Loucy (cell line): ENCODE results near the gene CDK11B.
"Not testable (repeated sequence)": the region's sequence is repeated elsewhere in the genome, so short reads cannot be mapped to it uniquely, and the experiment has no call there.

Experiments
- H2AFZ ChIP-seq: fragments of 200-600 bp; sonication (generic); 2 replicates; pipeline ENCODE4 v1.6.0; 2016; ENCODE audit warnings: antibody characterized with exemption, mild to moderate bottlenecking, low read length, moderate library complexity
- H3F3A ChIP-seq: fragments of 200-600 bp; 2 replicates; pipeline ENCODE4 v1.6.0; 2016; ENCODE audit warnings: antibody characterized with exemption, low read depth, mild to moderate bottlenecking
- H3K27me3 ChIP-seq: fragments of 200-600 bp; sonication (generic); 2 replicates; pipeline ENCODE4 v1.6.1; 2014; ENCODE audit warnings: low read length, mild to moderate bottlenecking; ENCODE audit not compliant: insufficient read depth, poor library complexity, severe bottlenecking
- H3K36me3 ChIP-seq: fragments of 200-600 bp; sonication (generic); 2 replicates; pipeline ENCODE4 v1.6.1; 2016; ENCODE audit warnings: low read length; ENCODE audit not compliant: insufficient read depth
- H3K4me1 ChIP-seq: fragments of 200-600 bp; sonication (generic); 2 replicates; pipeline ENCODE4 v1.5.1; 2014; ENCODE audit warnings: low read length, mild to moderate bottlenecking; ENCODE audit not compliant: insufficient read depth, poor library complexity, severe bottlenecking
- H3K4me2 ChIP-seq: fragments of 200-600 bp; sonication (generic); 2 replicates; pipeline ENCODE4 v1.6.0; 2014; ENCODE audit warnings: antibody characterized with exemption, low read length, low read depth, mild to moderate bottlenecking; ENCODE audit not compliant: poor library complexity, severe bottlenecking
- H3K4me3 ChIP-seq: fragments of 200-600 bp; sonication (generic); 2 replicates; pipeline ENCODE4 v1.5.1; 2014; ENCODE audit warnings: low read length, mild to moderate bottlenecking, mixed read lengths; ENCODE audit not compliant: poor library complexity, severe bottlenecking
- H3K79me2 ChIP-seq: fragments of 200-600 bp; sonication (generic); 2 replicates; pipeline ENCODE4 v1.6.1; 2014; ENCODE audit warnings: low read length; ENCODE audit not compliant: insufficient read depth
- H3K9ac ChIP-seq: fragments of 200-600 bp; sonication (generic); 2 replicates; pipeline ENCODE4 v1.6.0; 2014; ENCODE audit warnings: mild to moderate bottlenecking, low read depth, low read length, moderate library complexity; ENCODE audit not compliant: poor library complexity, severe bottlenecking
- H3K9me2 ChIP-seq: fragments of 200-600 bp; sonication (generic); replicated peaks from 2 replicates; pipeline ENCODE4 v1.6.1; 2016; ENCODE audit warnings: low read depth, low read length, mixed read lengths
- H3K9me3 ChIP-seq: fragments of 200-600 bp; sonication (generic); 2 replicates; pipeline ENCODE4 v1.6.1; 2014; ENCODE audit warnings: mild to moderate bottlenecking, antibody characterized with exemption, low read length, low read depth; ENCODE audit not compliant: insufficient read depth
- H4K20me1 ChIP-seq: fragments of 200-600 bp; sonication (generic); 2 replicates; pipeline ENCODE4 v1.6.0; 2014; ENCODE audit warnings: antibody characterized with exemption, low read length, mild to moderate bottlenecking; ENCODE audit not compliant: insufficient read depth, poor library complexity, severe bottlenecking
- CTCF ChIP-seq: fragments of 200-600 bp; sonication (generic); conservative IDR thresholded peaks from 2 replicates; pipeline ENCODE4 v1.5.1; 2014; ENCODE audit warnings: mild to moderate bottlenecking, antibody characterized with exemption, low read length
- EZH2phosphoT487 ChIP-seq: fragments of 200-600 bp; IDR thresholded peaks from 2 replicates; pipeline ENCODE4 v1.6.1; 2018; ENCODE audit warnings: antibody characterized with exemption, mild to moderate bottlenecking, moderate library complexity, borderline replicate concordance

The CDK11B gene

GRCh38 chr1:1664941-1665814 is 6.4 kb upstream of the CDK11B start:
- Histone ChIP-seq H3K79me2 (no peaks in the 10 kb centered on the region), H4K20me1 (no peaks in the 10 kb centered on the region), H3K9me2 (no peaks in the 10 kb centered on the region), H2AFZ (no peak overlapping the region), H3K9me3 (no peaks in the 10 kb centered on the region), H3K4me1 (no peaks in the 10 kb centered on the region), H3K36me3 (peaks cover 16% of the 10 kb centered on the region; the same call in 1 of the 2 replicates), H3K4me2 (no peak overlapping the region), H3K4me3 (no peak overlapping the region), H3K9ac (no peak overlapping the region), H3K27me3 (no peaks in the 10 kb centered on the region), H3F3A (no peaks in the 10 kb centered on the region)
- TF ChIP-seq EZH2phosphoT487: no peak
- no peak for TF ChIP-seq CTCF

- H3K9me3 ChIP-seq, H3F3A ChIP-seq, H2AFZ ChIP-seq, H3K4me3 ChIP-seq, H3K9ac ChIP-seq, H3K27me3 ChIP-seq, H3K4me1 ChIP-seq, H3K9me2 ChIP-seq, H4K20me1 ChIP-seq, H3K4me2 ChIP-seq, H3K79me2 ChIP-seq: not testable (repeated sequence)
- H3K36me3 ChIP-seq: peaks cover 16% of the 10 kb centered on the region; the same call in 1 of the 2 replicates
Observed at GRCh38 chr1:1664318-1664717, 5.5 kb upstream of the CDK11B start.

DNA sequence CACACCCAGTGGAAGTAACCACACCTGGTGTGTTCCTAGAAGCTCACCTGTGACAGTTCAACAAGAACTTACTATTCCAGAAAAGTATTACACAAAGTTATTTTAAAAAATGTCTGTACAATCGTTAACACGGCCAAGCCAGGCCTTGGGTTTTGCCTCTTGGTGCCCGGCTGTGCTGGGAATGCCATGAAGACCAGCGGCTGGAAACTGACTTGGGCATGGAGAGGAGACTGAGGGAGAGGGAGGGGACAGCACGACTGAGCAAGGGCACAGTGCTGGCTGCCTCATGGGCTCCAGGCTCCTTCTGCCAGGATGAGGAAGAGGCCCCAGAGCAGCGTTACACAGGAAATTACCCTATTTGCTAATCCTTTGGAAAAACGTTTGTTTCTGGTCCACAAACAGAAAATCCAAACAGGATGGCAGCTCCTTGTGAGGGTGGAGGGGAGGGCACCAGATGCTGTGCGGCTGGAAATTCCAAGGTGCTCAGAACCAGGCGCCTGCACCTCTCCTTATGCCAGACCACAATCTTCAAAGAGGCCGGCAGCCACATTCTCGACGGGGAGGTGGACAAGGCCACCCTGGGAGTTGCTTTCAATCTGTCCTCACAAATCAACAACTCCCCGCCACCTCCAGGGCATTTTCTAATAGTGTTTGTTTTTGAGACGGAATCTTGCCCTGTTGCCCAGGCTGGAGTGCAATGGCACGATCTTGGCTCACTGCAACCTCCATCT is 4.2 kb upstream of the CDK11B start:
- not testable (repeated sequence) for H3K9me3 ChIP-seq, H3K4me3 ChIP-seq, H3K4me1 ChIP-seq

GRCh38 chr1:1662392-1662791 is 3.6 kb upstream of the CDK11B start:
- not testable (repeated sequence) for H3K9me3 ChIP-seq, H3K27me3 ChIP-seq, H4K20me1 ChIP-seq, H2AFZ ChIP-seq, H3K9ac ChIP-seq, H3K4me3 ChIP-seq, H3K4me1 ChIP-seq, H3K9me2 ChIP-seq, H3K79me2 ChIP-seq, H3F3A ChIP-seq, H3K4me2 ChIP-seq
- H3K36me3 ChIP-seq: peaks cover 16% of the 10 kb centered on the region; the same call in 1 of the 2 replicates

More for the DNA sequence above, 4.2 kb upstream of the CDK11B start:
- not testable (repeated sequence) for H3F3A ChIP-seq, H3K9ac ChIP-seq, H3K4me2 ChIP-seq, H3K9me2 ChIP-seq, H3K79me2 ChIP-seq, H2AFZ ChIP-seq, H4K20me1 ChIP-seq, H3K27me3 ChIP-seq
- H3K36me3 ChIP-seq: peaks cover 16% of the 10 kb centered on the region; the same call in 1 of the 2 replicates

DNA sequence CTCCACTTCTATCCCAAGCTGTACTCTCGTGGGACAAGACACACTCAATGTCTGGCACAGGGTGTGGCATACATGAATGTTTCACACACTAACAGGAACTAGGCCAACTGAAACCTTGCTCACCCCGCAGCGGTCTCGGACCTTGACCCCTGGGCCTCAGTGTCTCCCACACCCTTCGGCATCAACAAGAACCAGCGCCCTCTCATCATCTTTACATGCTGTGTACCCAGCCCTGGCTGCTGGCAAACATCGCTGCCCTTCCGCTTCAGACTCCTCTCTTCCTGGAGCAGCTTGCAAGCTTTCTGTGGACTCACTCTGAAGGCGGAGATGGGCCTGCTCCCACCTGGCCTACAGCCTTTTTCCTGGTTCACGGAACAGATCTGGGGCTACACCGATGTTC is 10.5 kb downstream of the CDK11B start:
- H4K20me1 ChIP-seq, H3K4me2 ChIP-seq, H3K27me3 ChIP-seq, H2AFZ ChIP-seq, H3F3A ChIP-seq, H3K9me3 ChIP-seq, H3K79me2 ChIP-seq, H3K4me3 ChIP-seq, H3K9ac ChIP-seq, H3K9me2 ChIP-seq, H3K4me1 ChIP-seq: not testable (repeated sequence)
- H3K36me3 ChIP-seq: peaks cover 30% of the 10 kb centered on the region; the same call in 1 of the 2 replicates

GRCh38 chr1:1647567-1648241 is 11.1 kb downstream of the CDK11B start:
- H3K9ac ChIP-seq, H3K9me3 ChIP-seq, H3K4me2 ChIP-seq, H3K79me2 ChIP-seq, H2AFZ ChIP-seq, H3K9me2 ChIP-seq, H3K27me3 ChIP-seq, H4K20me1 ChIP-seq, H3F3A ChIP-seq, H3K4me1 ChIP-seq, H3K4me3 ChIP-seq: not testable (repeated sequence)
- peaks cover 30% of the 10 kb centered on the region; the same call in 1 of the 2 replicates for H3K36me3 ChIP-seq
